IMR-90 (cell line): Measurements from ENCODE around the gene EML5. TPM values are rescaled to one million over a fixed set of nuclear protein-coding genes. Genes with fewer than 3 reads are reported as not detected.

ENCODE experiments used
- ATAC-seq: fragments of 200-7000 bp; cut with Tn5 transposase; 2 replicates; pipeline ENCODE4 v1.9.1; 2020; ENCODE audit warnings: low read depth, mild to moderate bottlenecking, moderate library complexity
- BruUV-seq: library from RNA; stranded (reverse); fragments of 400-500 nt; replicated peaks from 2 replicates; lab custom pipeline; 2021; lab: Mats Ljungman, UMichigan
- CTCF ChIA-PET: fragments of 300-600 bp; formaldehyde crosslinking; extraction: SDS; loops from one replicate; lab custom pipeline; 2021; ENCODE audit warnings: antibody characterized with exemption; lab: Yijun Ruan, JAX
- POLR2A ChIA-PET: fragments of 300-600 bp; sonication (Branson Sonifier 250); formaldehyde crosslinking; loops from one replicate; lab custom pipeline; 2022; ENCODE audit warnings: antibody characterized with exemption; ENCODE audit not compliant: unreplicated experiment; lab: Charles Lee
- DNase-seq: peaks from one replicate; pipeline ENCODE4 v3.0.0; 2013
- H2AFZ ChIP-seq: replicated peaks from 2 replicates; pipeline ENCODE3; 2013; ENCODE audit warnings: low read length, mild to moderate bottlenecking; ENCODE audit not compliant: poor library complexity
- H2AK5ac ChIP-seq: 2 replicates; pipeline ENCODE4 v1.6.1; 2013; ENCODE audit warnings: low read depth, low read length, inconsistent platforms
- H2AK9ac ChIP-seq: replicated peaks from 2 replicates; pipeline ENCODE3; 2013; ENCODE audit warnings: mild to moderate bottlenecking, low read depth, low read length, moderate library complexity; ENCODE audit not compliant: poor library complexity
- H2BK120ac ChIP-seq: 2 replicates; pipeline ENCODE4 v1.6.1; 2013; ENCODE audit warnings: low read depth, low read length, inconsistent platforms
- H2BK15ac ChIP-seq: 3 replicates; pipeline ENCODE4 v1.6.1; 2013; ENCODE audit warnings: low read depth, low read length, inconsistent platforms
- H2BK20ac ChIP-seq: 2 replicates; pipeline ENCODE4 v1.6.1; 2013; ENCODE audit warnings: low read depth, mild to moderate bottlenecking, inconsistent platforms, low read length, moderate library complexity
- H2BK5ac ChIP-seq: 2 replicates; pipeline ENCODE4 v1.6.1; 2013; ENCODE audit warnings: mild to moderate bottlenecking, low read depth, low read length, inconsistent platforms; ENCODE audit not compliant: poor library complexity, severe bottlenecking
- H3K14ac ChIP-seq: replicated peaks from 2 replicates; pipeline ENCODE4 v1.6.1; 2013; ENCODE audit warnings: low read depth, low read length, inconsistent platforms
- H3K18ac ChIP-seq: 2 replicates; pipeline ENCODE4 v1.6.1; 2013; ENCODE audit warnings: low read depth, low read length, control low read depth
- H3K23ac ChIP-seq: 2 replicates; pipeline ENCODE4 v1.6.1; 2013; ENCODE audit warnings: low read depth, low read length, inconsistent platforms
- H3K27ac ChIP-seq: 2 replicates; pipeline ENCODE4 v1.5.1; 2013; ENCODE audit warnings: mild to moderate bottlenecking, control low read depth, low read length; ENCODE audit not compliant: insufficient read depth
- H3K27me3 ChIP-seq: 2 replicates; pipeline ENCODE4 v1.6.1; 2013; ENCODE audit warnings: low read length; ENCODE audit not compliant: control insufficient read depth, insufficient read depth
- H3K36me3 ChIP-seq: 2 replicates; pipeline ENCODE4 v1.6.1; 2013; ENCODE audit warnings: low read length, mixed read lengths; ENCODE audit not compliant: control insufficient read depth, insufficient read depth
- H3K4ac ChIP-seq: 2 replicates; pipeline ENCODE4 v1.6.1; 2013; ENCODE audit warnings: low read depth, low read length, inconsistent platforms
- H3K4me1 ChIP-seq: 2 replicates; pipeline ENCODE4 v1.6.1; 2013; ENCODE audit warnings: low read length, mixed read lengths; ENCODE audit not compliant: control insufficient read depth, insufficient read depth
- H3K4me2 ChIP-seq: 2 replicates; pipeline ENCODE4 v1.6.1; 2013; ENCODE audit warnings: low read depth, mild to moderate bottlenecking, control low read depth, low read length, moderate library complexity
- H3K4me3 ChIP-seq: 2 replicates; pipeline ENCODE4 v1.5.1; 2013; ENCODE audit warnings: low read depth, mild to moderate bottlenecking, control low read depth, low read length, moderate library complexity; ENCODE audit not compliant: insufficient read depth
- H3K56ac ChIP-seq: 2 replicates; pipeline ENCODE4 v1.6.1; 2013; ENCODE audit warnings: low read length, inconsistent platforms; ENCODE audit not compliant: insufficient read depth; ENCODE audit errors: extremely low read depth
- H3K79me1 ChIP-seq, 2 experiments: 2 replicates each; pipeline ENCODE4 v1.6.1; 2013; ENCODE audit warnings: low read length in 2 of 2, inconsistent platforms in 1 of 2, low read depth in 1 of 2
- H3K9ac ChIP-seq: 2 replicates; pipeline ENCODE4 v1.6.1; 2013; ENCODE audit warnings: low read depth, low read length, control low read depth
- H3K9me1 ChIP-seq: 2 replicates; pipeline ENCODE4 v1.6.1; 2013; ENCODE audit warnings: low read length, inconsistent platforms; ENCODE audit not compliant: insufficient read depth
- H3K9me3 ChIP-seq: 2 replicates; pipeline ENCODE4 v1.6.1; 2013; ENCODE audit warnings: low read length; ENCODE audit not compliant: control insufficient read depth, insufficient read depth
- H4K20me1 ChIP-seq: 2 replicates; pipeline ENCODE4 v1.6.1; 2013; ENCODE audit warnings: low read length, inconsistent platforms; ENCODE audit not compliant: insufficient read depth
- H4K5ac ChIP-seq: 2 replicates; pipeline ENCODE4 v1.6.1; 2013; ENCODE audit warnings: mild to moderate bottlenecking, low read depth, low read length, control low read depth
- H4K8ac ChIP-seq, 2 experiments: 2 replicates each; pipeline ENCODE4 v1.6.1; 2013; ENCODE audit warnings: low read depth in 2 of 2, low read length in 2 of 2, control low read depth in 1 of 2, inconsistent platforms in 1 of 2
- H4K91ac ChIP-seq: 2 replicates; pipeline ENCODE4 v1.6.1; 2013; ENCODE audit warnings: low read depth, low read length, inconsistent platforms; ENCODE audit not compliant: insufficient read depth
- CEBPB ChIP-seq: IDR thresholded peaks from 2 replicates; pipeline ENCODE4 v1.6.1; 2012; ENCODE audit warnings: low read depth, low read length, improper control_type of control experiment
- CHD1 ChIP-seq: IDR thresholded peaks from 2 replicates; pipeline ENCODE4 v1.6.1; 2012; ENCODE audit warnings: low read depth, low read length, improper control_type of control experiment
- ELK1 ChIP-seq: fragments of 150-350 bp; IDR thresholded peaks from 2 replicates; pipeline ENCODE4 v1.6.1; 2016; ENCODE audit warnings: low read depth, mild to moderate bottlenecking, low read length, moderate library complexity, borderline replicate concordance
- FOS ChIP-seq: fragments of 150-350 bp; IDR thresholded peaks from 2 replicates; pipeline ENCODE4 v1.6.1; 2016; ENCODE audit warnings: low read depth, low read length
- MXI1 ChIP-seq: IDR thresholded peaks from 2 replicates; pipeline ENCODE4 v1.6.1; 2012; ENCODE audit warnings: low read depth, mild to moderate bottlenecking, low read length, moderate library complexity, borderline replicate concordance
- NFE2L2 ChIP-seq: fragments of 150-350 bp; IDR thresholded peaks from 2 replicates; pipeline ENCODE4 v1.6.1; 2016; ENCODE audit warnings: low read depth, mild to moderate bottlenecking, low read length
- POLR2A ChIP-seq: IDR thresholded peaks from 2 replicates; pipeline ENCODE4 v1.6.1; 2012; ENCODE audit warnings: mild to moderate bottlenecking, low read depth, low read length
- RCOR1 ChIP-seq: IDR thresholded peaks from 2 replicates; pipeline ENCODE4 v1.6.1; 2012; ENCODE audit warnings: mild to moderate bottlenecking, low read length, improper control_type of control experiment; ENCODE audit not compliant: insufficient replicate concordance
- SMC3 ChIP-seq: fragments of 150-350 bp; IDR thresholded peaks from 2 replicates; pipeline ENCODE4 v1.6.1; 2016; ENCODE audit warnings: low read depth, mild to moderate bottlenecking, antibody characterized with exemption, low read length, moderate library complexity
- WGBS, 2 experiments: methylation state at CpG; one replicate each; pipeline versions ENCODE4 v1.1.5 to v1.1.7; 2013; ENCODE audit warnings: missing lambda C conversion rate in 2 of 2; ENCODE audit not compliant: insufficient read length in 1 of 2; ENCODE audit errors: extremely low coverage in 2 of 2; 5-methylcytosine and 5-hydroxymethylcytosine counted together
- dilution Hi-C: fragments of 300-500 bp; cut with HindIII; formaldehyde crosslinking; loops from one replicate; pipeline ENCODE4 v1.14.3; 2018; ENCODE audit warnings: low sequenced_read_pairs; ENCODE audit not compliant: unreplicated experiment
- in situ Hi-C: fragments of 300-500 bp; cut with MboI; formaldehyde crosslinking; loops from 3 replicates; pipeline ENCODE4 v1.14.3; 2019; ENCODE audit warnings: low sequenced_read_pairs, inconsistent platforms, mixed read lengths
- intact Hi-C: fragments of 100-400 bp; cut with micrococcal nuclease; formaldehyde crosslinking; loops from 2 replicates; pipeline ENCODE4 v1.10.0; 2022
- polyA plus RNA-seq, 3 experiments: library from polyadenylated mRNA; depleted of rRNA; stranded (reverse); fragments of >200 nt; gene quantifications; 2 replicates each; pipeline ENCODE4 v1.2.3, GENCODE V29; 2012; ENCODE audit warnings: low replicate concordance in 1 of 3
- total RNA-seq: library from RNA; depleted of rRNA; stranded (reverse); fragments of >200 nt; gene quantifications from 2 replicates; pipeline ENCODE4 v1.2.3, GENCODE V29; 2012

EML5 gene
- total and polyA plus RNA-seq, 2 of the 4 experiments (the other 2 are of a cell fraction), result 8.1 to 22.2 TPM

GRCh38 chr14:88584451-88584850, 208.3 kb downstream of the EML5 start:
- Histone ChIP-seq H4K20me1 (no peaks in the 10 kb centered on the region), H3K4me1 (no peaks in the 10 kb centered on the region), H3K56ac (no peak overlapping the region), H3K27me3 (no peaks in the 10 kb centered on the region), H3K9me1 (no peaks in the 10 kb centered on the region), H2AFZ (no peak overlapping the region), H3K36me3 (peaks cover 24% of the 10 kb centered on the region), H3K14ac (no peak overlapping the region), H3K23ac (no peak overlapping the region), H3K9me3 (no peaks in the 10 kb centered on the region), H3K4ac (no peak overlapping the region), H2BK15ac (no peak overlapping the region), H2BK5ac (no peak overlapping the region), H2BK120ac (no peak overlapping the region), H2AK5ac (no peak overlapping the region), H3K79me1 (peaks cover 5 to 18% of the 10 kb centered on the region in 2 experiments; a peak in 3 of 4 replicates), H3K27ac (no peak overlapping the region), H4K8ac (no peak overlapping the region), H4K91ac (no peak overlapping the region), H3K4me3 (no peak overlapping the region), H2BK20ac (no peak overlapping the region), H3K9ac (no peak overlapping the region), H3K4me2 (no peak overlapping the region), H2AK9ac (no peak overlapping the region), H3K18ac (no peak overlapping the region), H4K5ac (no peak overlapping the region)
- CTCF ChIA-PET, result no interaction called here
- BruUV-seq, result no TSS peak
- in situ Hi-C loops, result no loop called here
- ATAC-seq, result no peak
- intact Hi-C loops, result loop anchor here (10.0 kb wide), 1 partner anchor 430 kb away; no protein-coding TSS in a partner anchor
- dilution Hi-C loops, result no loop called here
- no peak for DNase-seq
- POLR2A ChIA-PET, result no interaction called here
- TF ChIP-seq CHD1, result no peak
- TF ChIP-seq SMC3, result no peak
- TF ChIP-seq CEBPB, result no peak
- TF ChIP-seq MXI1, result no peak
- TF ChIP-seq POLR2A, result no peak
- TF ChIP-seq FOS, result no peak
- TF ChIP-seq RCOR1, result no peak
- no peak for TF ChIP-seq ELK1
- TF ChIP-seq NFE2L2, result no peak
- WGBS, 2 experiments, result no CpG with 5 or more reads among the region's 3 CpGs
